GM12874 (cell line): ENCODE results near the gene METTL4.

Experiments
- CTCF ChIP-seq: IDR thresholded peaks from 2 replicates; pipeline ENCODE4 v1.5.1; 2011; ENCODE audit warnings: low read depth, mild to moderate bottlenecking, control low read depth, low read length, moderate library complexity; ENCODE audit not compliant: insufficient read depth

METTL4 gene

DNA sequence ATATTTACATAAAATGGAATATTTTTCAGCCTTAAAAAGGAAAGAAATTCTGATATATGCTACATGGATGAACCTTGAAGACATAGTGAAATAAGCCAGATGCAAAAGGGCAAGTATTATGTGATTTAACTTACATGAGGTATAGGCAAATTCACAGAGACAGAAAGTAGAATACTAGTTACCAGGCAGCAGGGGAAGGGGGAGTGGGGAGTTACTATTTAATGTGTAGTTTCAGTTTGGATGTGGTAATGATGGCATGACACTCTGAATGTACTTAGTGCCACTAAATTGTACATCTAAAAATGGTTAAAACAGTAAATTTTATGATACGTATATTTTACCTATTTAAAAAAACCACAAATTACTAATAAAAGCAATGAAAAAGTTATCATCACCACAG lies 12.1 kb downstream of the METTL4 start:
- no peak for TF ChIP-seq CTCF

- TF ChIP-seq CTCF = no peak
Measured at GRCh38 chr18:2557536-2557935, 13.8 kb downstream of the METTL4 start.

GRCh38 chr18:2555895-2556294 lies 15.4 kb downstream of the METTL4 start:
- TF ChIP-seq CTCF = no peak

DNA sequence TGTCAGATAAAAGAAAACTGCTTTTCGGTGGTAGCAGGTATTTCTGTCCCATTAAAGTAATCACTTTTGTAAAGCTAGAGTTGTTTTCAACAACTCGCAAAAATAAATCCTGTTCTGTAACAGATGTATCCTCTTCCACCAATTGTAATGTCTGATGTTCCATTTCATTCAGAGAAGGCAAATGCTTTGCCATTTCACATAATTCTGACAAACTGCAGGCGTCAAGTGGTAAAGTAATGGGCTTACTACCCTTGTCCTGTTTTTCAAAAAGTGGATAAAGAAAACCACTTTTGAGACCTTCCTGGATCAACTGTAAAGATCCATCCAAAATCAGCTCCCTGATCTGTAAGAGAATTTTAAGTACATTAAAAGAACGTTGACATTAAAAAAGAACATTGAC lies 16.6 kb downstream of the METTL4 start:
- no peak for TF ChIP-seq CTCF

DNA sequence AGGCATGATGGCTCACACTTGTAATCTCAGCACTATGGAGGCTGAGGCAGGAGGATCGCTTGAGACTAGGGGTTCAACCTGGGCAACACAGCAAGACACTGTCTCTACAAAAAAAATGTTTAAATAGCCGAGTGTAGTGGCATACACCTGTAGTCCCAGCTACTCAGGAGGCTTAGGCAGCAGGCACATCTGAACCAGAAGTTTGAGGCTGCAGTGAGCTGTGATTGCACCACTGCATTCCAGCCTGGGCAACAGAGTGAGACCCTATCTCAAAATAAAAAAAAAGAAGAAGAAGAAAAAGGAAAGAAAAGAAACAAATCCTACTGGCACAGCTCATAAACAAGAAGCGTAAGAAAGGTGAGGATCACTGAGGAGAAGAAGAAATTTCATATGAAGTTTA lies 19.9 kb downstream of the METTL4 start:
- TF ChIP-seq CTCF = no peak

GRCh38 chr18:2549462-2549861 lies 21.8 kb downstream of the METTL4 start:
- TF ChIP-seq CTCF = no peak

GRCh38 chr18:2547477-2548087 lies 23.7 kb downstream of the METTL4 start:
- no peak for TF ChIP-seq CTCF
